NCI-H82 (cell line): ENCODE data around the gene HIPK4.
"Not testable (repeated sequence)": the region's sequence is repeated elsewhere in the genome, so short reads cannot be mapped to it uniquely, and the experiment has no call there.

Experiments used
- DNase-seq: peaks from one replicate; lab custom pipeline; 2025; lab: John Stamatoyannopoulos, UW

Gene HIPK4

DNA sequence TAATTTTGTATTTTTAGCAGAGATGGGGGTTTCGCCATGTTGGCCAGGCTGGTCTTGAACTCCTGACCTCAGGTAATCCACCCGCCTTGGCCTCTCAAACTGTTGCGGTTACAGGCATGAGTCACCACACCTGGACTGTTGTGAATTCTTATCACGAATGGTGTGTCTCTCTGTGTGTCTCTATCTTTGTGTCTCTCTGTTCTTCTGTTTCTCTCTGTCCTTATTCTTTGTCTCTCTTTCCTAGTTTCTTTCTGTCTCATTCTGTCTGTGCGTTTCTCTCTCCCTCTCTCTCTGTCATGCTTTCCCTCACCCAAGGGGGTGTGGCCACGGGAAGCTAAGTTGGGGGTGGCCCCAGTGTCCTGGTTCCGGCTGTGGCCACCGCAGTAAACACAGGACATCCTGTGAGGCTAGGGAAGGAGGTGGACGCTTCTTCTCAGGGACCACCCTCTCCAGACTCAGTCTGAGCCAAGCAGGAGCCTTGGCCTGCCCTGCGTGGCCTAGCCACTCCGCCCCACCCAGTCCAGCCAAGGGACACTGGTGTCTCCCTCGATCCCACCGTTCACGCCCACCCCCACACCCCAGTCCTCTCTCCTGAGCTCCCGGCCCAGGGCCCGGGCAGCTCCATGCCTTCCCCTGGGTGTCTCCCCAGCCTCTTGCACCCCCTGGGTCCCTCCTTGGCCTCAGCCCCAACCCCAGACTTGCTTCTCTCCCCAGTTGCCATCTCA, 27.1 kb upstream of the HIPK4 start:
- DNase-seq, result no peak

DNA sequence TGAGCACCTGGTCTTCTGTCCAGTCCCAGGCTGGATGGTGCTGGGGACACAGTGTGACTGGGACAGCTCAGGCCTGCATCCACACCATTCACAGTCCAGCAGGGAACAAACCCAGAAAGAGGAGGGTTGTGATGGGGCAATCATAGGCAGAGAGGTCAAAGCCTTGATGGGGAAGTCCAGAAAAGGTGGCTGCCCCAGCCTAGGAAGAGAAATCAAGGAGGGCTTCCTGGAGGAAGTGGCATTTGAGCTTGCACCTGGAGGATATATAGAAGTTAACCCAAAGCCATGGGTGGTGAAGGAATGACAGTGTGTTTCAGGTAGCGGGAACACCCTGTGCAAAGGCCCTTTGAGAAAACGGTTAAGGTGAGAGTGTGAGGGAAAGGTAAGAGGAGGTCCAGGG, 25.8 kb upstream of the HIPK4 start:
- no peak for DNase-seq

DNA sequence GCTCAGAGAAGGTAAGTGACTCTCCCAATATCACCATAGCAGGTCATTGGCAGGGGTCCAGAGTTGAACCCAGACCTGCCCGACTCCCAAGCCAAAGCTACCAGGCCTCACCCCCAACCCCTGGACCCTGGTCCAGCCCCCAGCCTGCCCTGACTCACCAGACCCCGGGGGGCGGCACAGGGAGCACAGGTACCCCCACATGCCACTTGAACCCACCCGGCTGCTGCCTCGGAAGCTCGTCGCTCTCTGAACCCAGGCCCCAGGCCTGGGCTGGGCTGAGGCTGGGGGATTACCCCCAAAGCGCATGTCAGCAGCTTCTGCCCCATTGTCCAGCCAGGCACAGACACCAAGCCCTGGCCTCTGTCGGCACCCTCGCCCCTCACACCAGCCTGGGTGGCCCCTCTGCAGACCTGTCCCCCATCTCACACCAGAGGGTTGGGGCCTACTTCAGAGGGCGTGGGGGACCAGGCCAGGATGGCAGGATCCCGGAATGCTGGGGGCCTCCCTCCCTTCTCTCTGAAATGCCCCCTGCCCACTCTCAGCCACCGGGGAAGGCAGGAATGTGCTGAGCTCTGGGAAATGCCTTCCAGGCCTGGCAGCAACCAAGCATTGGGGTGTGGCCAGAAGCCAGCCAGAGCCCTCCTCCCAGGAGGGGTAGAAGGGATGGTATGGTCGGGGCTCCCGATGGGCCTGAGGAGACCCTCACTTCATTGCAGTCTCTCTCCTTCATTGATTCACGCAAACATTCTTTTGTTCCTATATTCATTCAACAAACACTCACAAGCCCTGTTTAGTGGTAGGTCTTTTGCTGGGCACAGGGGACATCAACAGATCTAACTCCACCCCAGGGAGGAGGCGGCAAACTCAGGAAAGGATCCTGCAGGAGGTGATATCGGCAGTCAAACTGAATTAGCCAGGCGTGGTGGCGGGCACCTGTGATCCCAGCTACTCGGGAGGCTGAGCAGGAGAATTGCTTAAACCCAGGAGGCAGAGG, 24.9 kb upstream of the HIPK4 start:
- DNase-seq, result no peak

GRCh38 chr19:40413291-40413845, 23.4 kb upstream of the HIPK4 start, which contains the start of gene PRX:
Gene PRX (minus strand): TSS chr19:40413378. CDS start chr19:40407932, 5,446 bp downstream.
- peak; percentile 87 for DNase-seq

DNA sequence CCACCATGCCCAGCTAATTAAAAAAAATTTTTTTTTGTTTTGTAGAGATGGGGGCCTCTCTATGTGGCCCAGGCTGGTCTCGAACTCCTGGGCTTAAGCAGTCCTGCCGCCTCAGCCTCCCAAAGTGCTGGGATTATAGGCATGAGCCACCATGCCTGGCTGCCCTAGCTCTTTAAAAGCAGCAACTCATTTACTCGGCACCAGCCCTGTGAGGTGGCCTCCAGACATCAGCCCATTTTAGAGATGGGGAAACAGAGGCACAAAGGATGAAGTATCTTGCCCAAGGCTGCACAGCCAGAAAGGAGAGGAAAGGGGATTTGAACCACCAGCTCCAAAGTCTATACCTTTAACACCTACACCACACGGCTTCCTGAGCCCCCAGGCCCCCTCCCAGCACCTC, 22.9 kb upstream of the HIPK4 start:
- DNase-seq, result no peak

- DNase-seq, result no peak
Observed at GRCh38 chr19:40411958-40412499, 22.0 kb upstream of the HIPK4 start.

DNA sequence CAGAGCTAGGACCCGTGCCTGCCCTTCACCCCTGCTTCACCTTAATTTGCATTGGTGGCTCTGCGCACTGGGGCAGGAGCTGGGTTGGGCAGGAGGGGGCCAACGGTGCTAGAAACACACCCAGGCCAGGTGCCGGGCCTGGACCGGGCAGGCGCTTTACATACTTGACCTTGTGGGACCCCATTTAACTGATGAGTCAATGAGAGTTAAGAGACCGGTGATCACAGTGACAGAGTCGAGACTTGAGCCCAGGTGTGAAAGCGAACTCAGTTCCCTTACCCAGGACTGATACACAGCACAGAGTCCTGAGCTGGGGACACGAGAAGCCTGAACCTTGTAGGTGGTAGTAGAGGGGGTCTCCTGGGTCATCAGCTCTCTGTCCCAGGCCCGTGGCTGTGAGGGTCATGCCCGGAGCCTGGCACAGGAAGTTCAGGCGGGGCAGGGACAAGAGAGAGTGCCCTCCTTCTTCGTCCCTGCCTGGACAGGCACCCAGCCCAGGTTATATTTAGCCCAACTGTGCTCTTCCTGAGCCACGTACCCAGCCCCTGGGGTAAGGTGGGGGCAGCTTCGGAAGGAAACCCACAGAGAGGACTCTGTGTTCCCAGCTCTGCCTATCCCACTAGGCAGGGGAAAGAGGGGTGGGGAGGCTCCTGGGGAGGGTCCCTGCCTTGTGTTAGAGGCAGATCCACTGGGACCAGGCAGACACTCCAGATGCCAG, 21.3 kb upstream of the HIPK4 start:
- no peak for DNase-seq

DNA sequence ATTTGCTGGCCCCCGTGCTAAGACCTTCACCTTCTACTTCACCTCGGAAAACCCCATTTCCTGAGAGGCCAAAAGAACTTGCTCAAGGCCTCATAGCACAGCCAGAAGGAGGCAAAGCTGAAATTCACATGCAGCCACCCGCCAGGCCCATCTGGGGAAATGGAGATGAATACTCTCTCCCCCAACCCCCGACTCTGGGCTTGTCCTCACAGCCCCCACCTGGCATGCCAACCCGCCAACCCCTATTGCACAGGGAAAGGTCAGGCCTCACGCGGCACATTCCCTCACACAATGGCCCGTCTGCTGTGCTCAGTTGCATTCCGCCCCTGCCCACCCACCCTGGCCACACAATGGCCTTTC, 20.0 kb upstream of the HIPK4 start:
- DNase-seq, result no peak

DNA sequence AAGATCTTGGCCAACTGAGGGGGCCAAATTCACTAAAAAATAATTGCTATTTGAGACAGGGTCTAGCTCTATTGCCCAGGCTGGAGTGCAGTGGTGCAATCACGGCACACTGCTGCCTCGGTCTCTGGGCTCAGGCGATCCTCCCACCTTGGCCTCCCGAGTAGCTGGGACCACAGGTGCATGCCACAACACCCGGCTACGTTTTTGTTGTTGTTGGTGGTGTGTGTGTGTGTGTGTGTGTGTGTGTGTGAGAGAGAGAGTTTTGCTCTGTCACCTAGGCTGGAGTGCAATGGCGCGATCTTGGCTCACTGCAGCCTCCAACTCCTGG, 18.6 kb upstream of the HIPK4 start:
- not testable (repeated sequence) for DNase-seq

- DNase-seq, result no peak
Observed at GRCh38 chr19:40407714-40408597, 18.0 kb upstream of the HIPK4 start.

GRCh38 chr19:40403262-40403984, 13.4 kb upstream of the HIPK4 start:
- peak; percentile 92 for DNase-seq

- no peak for DNase-seq
Observed at GRCh38 chr19:40400559-40400958, 10.6 kb upstream of the HIPK4 start.

DNA sequence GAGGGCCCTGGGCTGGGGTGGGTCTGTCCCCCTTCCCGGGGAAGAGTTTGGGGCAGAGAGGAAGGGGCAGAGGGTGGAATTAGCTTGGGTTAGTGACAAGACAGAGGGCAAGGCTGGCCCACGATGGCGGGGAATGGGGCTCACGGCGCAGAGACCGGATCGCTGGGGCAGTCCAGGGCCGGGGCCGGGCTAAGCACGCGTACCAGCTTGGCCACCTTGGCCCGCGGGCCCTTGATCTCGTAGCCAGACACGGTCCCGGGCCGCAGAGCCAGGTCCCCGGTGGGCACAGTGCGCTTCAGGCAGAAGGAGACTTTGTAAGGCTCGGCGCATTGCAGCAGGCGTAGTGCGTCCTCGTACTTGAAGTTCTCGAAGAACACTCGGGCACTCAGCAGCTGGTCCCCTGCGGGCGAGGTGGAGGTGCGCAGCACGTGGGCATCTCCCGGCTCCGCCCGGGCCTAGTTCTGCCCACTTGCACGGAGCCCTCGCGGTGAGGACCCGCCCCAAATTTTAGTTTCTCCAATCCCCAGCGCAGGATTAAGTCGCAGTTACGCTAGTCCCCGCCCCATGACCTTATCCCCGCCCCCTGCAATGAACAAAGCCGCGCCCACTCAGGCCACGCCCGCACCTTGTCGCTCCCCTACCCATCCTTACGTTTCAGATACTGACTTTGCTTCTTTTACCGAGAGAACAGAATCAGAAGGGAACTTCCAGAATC, 8.6 kb upstream of the HIPK4 start:
- peak; percentile 97 for DNase-seq

- no peak for DNase-seq
Observed at GRCh38 chr19:40397568-40397906, 7.6 kb upstream of the HIPK4 start.

DNA sequence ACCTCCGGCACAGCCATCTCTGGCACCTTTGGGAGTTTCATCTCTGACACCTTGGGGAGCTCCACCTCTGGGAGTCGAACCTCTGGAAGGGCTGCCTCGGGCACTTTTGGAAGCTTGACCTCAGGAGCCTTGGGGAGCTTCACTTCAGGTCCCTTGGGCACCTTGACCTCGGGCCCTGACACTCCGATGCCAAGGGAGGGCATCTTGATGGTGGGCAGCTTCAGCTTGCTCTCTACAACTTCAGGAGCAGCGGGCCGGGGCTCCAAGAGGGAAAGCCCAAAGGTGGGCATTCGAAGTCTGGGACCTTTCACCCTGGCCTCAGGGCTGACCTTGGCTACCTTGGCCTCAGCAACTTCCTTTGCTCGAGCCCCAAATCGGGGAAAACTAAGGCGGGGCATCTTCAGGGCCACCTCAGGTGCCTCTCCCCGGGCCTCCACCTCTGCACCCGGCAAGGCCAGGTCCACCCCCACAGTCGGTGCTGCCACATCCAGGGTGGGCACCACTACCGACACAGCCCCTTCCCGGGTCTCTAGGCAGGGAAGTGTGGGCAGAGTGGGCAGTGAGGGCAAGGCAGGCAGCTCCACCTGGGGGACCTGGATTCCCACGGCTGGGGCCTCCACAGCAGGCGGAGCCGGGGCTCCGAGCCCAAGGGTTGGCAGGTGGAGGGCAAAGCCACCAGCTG, 7.0 kb upstream of the HIPK4 start:
- DNase-seq, result no peak

DNA sequence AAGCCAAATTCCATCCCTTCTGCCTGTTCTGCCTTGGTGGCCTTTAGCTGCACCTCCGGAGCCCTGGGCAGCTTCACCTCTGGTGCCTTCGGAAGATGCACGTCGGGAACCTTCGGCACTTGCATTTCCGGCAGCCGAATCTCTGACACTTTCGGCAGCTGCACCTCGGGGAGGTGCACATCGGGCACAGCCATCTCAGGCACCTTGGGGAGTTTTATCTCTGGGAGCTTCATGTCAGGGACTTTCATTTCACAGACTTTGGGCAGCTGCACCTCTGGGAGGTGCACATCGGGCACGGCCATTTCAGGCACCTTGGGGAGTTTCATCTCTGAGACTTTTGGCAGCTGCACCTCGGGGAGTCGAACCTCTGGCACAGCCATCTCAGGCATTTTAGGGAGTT, 6.0 kb upstream of the HIPK4 start:
- no peak for DNase-seq

DNA sequence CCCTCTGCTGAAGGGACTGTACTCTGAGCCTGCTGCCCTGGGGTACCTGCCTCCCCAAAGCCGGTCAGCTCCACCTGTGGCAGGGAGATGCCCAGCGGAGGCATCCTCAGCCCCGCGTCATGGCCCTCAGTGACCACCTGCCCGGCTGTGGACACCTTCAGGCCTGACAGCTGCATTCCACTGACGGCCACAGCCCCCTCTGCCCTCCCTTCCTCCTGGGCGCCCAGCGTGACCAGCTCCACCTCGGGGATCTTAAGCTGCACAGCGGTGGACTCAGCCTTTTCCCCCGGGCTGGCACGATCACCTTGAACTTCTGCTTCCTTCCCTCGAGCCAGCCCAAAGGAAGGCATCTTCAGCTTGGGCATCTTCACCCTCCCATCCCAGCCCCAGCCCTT, 4.8 kb upstream of the HIPK4 start:
- no peak for DNase-seq

DNA sequence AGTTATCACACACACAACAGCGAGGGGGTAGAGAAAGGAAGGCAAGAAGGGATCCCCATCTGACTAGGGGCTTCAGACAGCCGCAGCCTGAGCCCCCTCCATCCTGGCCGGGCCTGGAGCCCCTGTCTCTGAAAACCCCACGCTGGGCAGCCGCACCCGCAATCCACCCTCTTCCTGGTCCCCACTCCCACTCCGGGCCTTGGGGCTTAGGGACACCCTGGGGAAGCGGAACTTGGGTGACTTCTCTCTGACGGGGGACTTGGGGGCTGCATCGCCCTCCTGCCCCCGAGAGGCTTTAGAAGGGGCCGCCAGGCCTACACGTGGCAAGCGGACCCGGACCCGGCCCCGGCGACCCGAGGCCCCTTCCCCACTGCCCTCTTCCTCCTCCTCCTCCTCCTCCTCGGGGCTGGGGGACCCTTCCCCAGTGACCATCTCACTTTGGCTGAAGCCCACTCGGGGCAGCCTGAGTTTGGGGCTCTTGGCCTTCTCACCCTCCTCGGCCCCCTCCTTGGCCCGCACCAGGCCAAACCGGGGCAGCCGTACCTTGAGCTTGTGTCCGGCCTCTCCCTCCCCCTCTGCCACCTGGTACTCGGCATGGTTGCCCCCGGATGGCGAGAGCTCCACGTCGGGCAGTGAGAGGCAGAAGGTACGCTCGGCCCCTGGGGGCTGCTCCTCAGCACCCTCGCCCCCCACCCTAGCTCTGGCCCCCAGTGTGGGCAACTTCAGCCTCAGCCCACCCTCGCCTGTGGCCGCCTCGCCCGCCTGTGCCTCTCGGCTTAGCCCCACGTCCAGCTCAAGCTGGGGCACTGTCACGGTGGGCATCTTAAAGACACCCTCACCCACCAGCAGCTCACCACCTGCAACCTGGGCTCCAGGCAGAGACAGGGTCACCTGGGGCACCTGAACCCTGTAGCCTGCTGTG, 4.2 kb upstream of the HIPK4 start:
- DNase-seq, result no peak
